Parathyroid adenoma (tissue), 2 donors: Measurements from ENCODE around the gene ARHGEF10L.

ENCODE experiments used
- H2AFZ ChIP-seq: fragments of 300-600 bp; sonication (generic); one replicate; pipeline ENCODE4 v1.7.0; 2017; ENCODE audit warnings: antibody characterized with exemption, mild to moderate bottlenecking
- H3K27ac ChIP-seq: fragments of 300-600 bp; sonication (generic); one replicate; pipeline ENCODE4 v1.7.0; 2017
- H3K27me3 ChIP-seq: fragments of 300-600 bp; sonication (generic); one replicate; pipeline ENCODE4 v1.7.0; 2017; ENCODE audit warnings: low read length; ENCODE audit not compliant: control insufficient read depth, insufficient read depth
- H3K36me3 ChIP-seq: fragments of 300-600 bp; sonication (generic); one replicate; pipeline ENCODE4 v1.7.0; 2017; ENCODE audit warnings: low read length; ENCODE audit not compliant: control insufficient read depth, insufficient read depth
- H3K4me1 ChIP-seq: fragments of 300-600 bp; sonication (generic); one replicate; pipeline ENCODE4 v1.7.0; 2017; ENCODE audit warnings: control low read depth
- H3K4me2 ChIP-seq: fragments of 300-600 bp; sonication (generic); one replicate; pipeline ENCODE4 v1.7.0; 2017; ENCODE audit warnings: low read length
- H3K4me3 ChIP-seq: fragments of 300-600 bp; sonication (generic); one replicate; pipeline ENCODE4 v1.7.0; 2017; ENCODE audit warnings: low read depth, low read length
- H3K79me2 ChIP-seq: fragments of 300-600 bp; sonication (generic); one replicate; pipeline ENCODE4 v1.7.0; 2017; ENCODE audit warnings: control low read depth
- H3K9ac ChIP-seq: fragments of 300-600 bp; sonication (generic); one replicate; pipeline ENCODE4 v1.7.0; 2017; ENCODE audit warnings: mild to moderate bottlenecking
- H3K9me3 ChIP-seq: fragments of 300-600 bp; sonication (generic); one replicate; pipeline ENCODE4 v1.7.0; 2017; ENCODE audit warnings: low read length; ENCODE audit not compliant: control insufficient read depth
- CTCF ChIP-seq: fragments of 300-600 bp; sonication (generic); IDR thresholded peaks from one replicate; pipeline ENCODE4 v1.7.0; 2017; ENCODE audit warnings: antibody characterized with exemption, mild to moderate bottlenecking
- donor health status: primary hyperparathyroidism.

ARHGEF10L gene

GRCh38 chr1:17585266-17585987, 45.9 kb downstream of the ARHGEF10L start:
- H3K4me3 ChIP-seq = no peak overlapping the region
- H3K4me2 ChIP-seq = no peak overlapping the region
- H3K9me3 ChIP-seq = no peaks in the 10 kb centered on the region
- H3K36me3 ChIP-seq = no peaks in the 10 kb centered on the region
- H3K4me1 ChIP-seq = peaks cover 2% of the 10 kb centered on the region
- no peaks in the 10 kb centered on the region for H3K27me3 ChIP-seq
- no peak overlapping the region for H2AFZ ChIP-seq
- H3K27ac ChIP-seq = no peak overlapping the region
- no peak overlapping the region for H3K9ac ChIP-seq
- H3K79me2 ChIP-seq = peaks cover 11% of the 10 kb centered on the region
- TF ChIP-seq CTCF = no peak

GRCh38 chr1:17586172-17586964, 46.9 kb downstream of the ARHGEF10L start:
- Histone ChIP-seq H3K36me3 (no peaks in the 10 kb centered on the region), H3K4me3 (no peak overlapping the region), H3K9me3 (no peaks in the 10 kb centered on the region), H3K9ac (no peak overlapping the region), H3K4me2 (no peak overlapping the region), H3K79me2 (peaks cover 13% of the 10 kb centered on the region), H3K4me1 (peaks cover 2% of the 10 kb centered on the region), H2AFZ (no peak overlapping the region), H3K27me3 (no peaks in the 10 kb centered on the region), H3K27ac (no peak overlapping the region)
- no peak for TF ChIP-seq CTCF

GRCh38 chr1:17587693-17588047, 48.2 kb downstream of the ARHGEF10L start:
- H3K27me3 ChIP-seq = no peaks in the 10 kb centered on the region
- H3K36me3 ChIP-seq = no peaks in the 10 kb centered on the region
- H3K4me1 ChIP-seq = peaks cover 10% of the 10 kb centered on the region
- no peak overlapping the region for H3K4me2 ChIP-seq
- peaks cover 13% of the 10 kb centered on the region for H3K79me2 ChIP-seq
- no peaks in the 10 kb centered on the region for H3K9me3 ChIP-seq
- H3K4me3 ChIP-seq = no peak overlapping the region
- H2AFZ ChIP-seq = no peak overlapping the region
- H3K27ac ChIP-seq = peak overlapping the region; percentile 88
- H3K9ac ChIP-seq = no peak overlapping the region
- no peak for TF ChIP-seq CTCF

GRCh38 chr1:17588048-17588871, 48.8 kb downstream of the ARHGEF10L start:
- Histone ChIP-seq H3K4me1 (peaks cover 14% of the 10 kb centered on the region), H3K4me2 (no peak overlapping the region), H3K27ac (peak overlapping the region; percentile 88), H3K36me3 (no peaks in the 10 kb centered on the region), H3K4me3 (no peak overlapping the region), H3K9ac (no peak overlapping the region), H3K79me2 (peaks cover 13% of the 10 kb centered on the region), H3K9me3 (no peaks in the 10 kb centered on the region), H3K27me3 (no peaks in the 10 kb centered on the region), H2AFZ (peak overlapping the region; percentile 38)
- TF ChIP-seq CTCF = no peak
